GM18951 (cell line): ENCODE data around the gene PTCSC3.

Experiments used
- POLR2A ChIP-seq: IDR thresholded peaks from 4 replicates; pipeline ENCODE4 v1.6.1; 2011; ENCODE audit warnings: mild to moderate bottlenecking; ENCODE audit not compliant: insufficient read length, insufficient read depth; ENCODE audit errors: extremely low read depth
- in situ Hi-C: fragments of 300-500 bp; cut with MboI; formaldehyde crosslinking; loops from one replicate; pipeline ENCODE4 v1.12.0; 2022; ENCODE audit warnings: low sequenced_read_pairs, mixed read lengths, inconsistent platforms; ENCODE audit not compliant: unreplicated experiment

Gene PTCSC3

DNA sequence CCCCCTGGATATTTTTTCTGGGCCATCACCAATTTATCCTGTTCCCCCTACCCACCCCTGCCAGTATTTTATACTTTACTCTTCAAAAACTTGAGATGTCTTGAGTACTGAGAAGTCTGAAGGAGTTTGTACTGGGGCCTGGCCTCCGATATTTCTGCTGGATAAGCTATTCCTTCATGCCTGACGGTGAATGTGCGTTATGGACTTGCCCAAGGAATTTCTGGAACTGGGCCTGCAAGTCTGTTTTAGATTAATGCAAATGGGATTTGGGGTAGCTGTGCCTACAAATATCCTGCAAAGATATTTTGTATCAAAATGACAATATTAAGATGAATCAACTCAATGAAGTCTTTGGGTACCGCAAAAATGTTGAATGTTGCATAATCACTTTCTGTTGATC lies at the start of gene PTCSC3:
PTCSC3 (minus strand) TSS at position 199 of the 400 bp plus-strand sequence.
- in situ Hi-C loops, result no loop called here
- TF ChIP-seq POLR2A, result no peak

DNA sequence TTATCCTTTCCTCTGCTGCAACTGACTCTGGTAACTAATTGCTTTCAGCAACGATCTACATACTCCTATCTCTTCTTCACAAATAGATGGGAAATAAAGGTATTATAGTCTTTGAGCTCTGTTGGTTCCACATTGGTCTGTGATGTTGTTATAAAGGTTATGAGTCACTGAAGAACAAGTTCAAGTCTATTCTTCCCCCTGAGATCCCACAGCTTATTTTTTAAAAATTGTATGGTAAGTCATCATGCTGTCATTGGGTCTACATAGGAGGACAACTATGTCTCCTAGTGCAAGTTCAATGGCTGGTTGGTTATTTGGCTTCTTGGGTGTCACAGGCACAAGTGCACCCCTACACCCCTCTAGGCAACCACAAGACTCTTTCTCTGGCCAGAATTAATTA lies 49.6 kb upstream of the PTCSC3 start:
- TF ChIP-seq POLR2A, result no peak
- in situ Hi-C loops, result no loop called here

DNA sequence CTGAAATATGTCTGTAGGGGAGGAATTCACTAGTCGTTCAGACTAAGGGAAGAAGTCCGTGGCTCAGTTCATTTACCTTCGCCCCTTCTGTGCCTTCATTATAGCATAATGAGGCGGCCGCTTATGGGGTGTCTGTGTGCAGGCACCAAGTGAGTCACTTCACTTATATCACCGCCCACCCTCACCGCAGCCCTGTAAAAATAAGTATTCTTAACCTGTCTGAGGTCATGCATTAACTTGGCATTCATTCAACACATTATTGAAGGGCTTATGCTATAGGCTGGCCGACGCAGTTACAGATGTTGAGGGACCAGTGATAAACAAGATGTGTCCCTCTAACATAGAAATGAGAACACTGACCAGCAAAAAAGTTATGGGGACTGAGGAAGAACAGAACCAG lies 47.7 kb upstream of the PTCSC3 start:
- in situ Hi-C loops, result no loop called here
- no peak for TF ChIP-seq POLR2A

GRCh38 chr14:36223558-36223957 lies 47.0 kb upstream of the PTCSC3 start:
- in situ Hi-C loops, result no loop called here
- TF ChIP-seq POLR2A, result no peak

DNA sequence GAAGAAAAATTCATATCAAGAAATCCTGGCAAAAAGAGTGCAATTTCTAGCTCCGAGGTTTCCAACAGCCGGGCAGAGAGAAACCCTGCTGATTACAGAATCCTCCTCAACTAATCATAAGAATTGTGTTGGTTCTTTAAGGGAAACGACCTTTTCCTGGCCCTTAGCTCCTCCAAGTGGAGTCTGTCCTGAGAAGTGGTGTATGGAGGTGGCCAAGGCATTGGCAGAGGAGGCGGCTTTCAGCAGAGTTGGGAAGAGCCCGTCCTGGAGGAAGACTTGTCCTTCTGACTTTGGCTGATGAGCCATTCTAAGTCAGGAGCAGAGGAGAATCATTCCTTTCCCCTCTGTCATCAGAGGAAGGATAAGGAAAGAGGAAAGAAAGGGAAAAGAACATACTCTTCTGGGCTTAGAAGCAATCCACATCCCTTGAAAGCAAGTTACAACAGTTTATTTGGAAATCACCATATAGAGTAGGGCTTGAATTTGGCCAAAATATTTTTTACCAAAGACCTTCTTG lies 46.5 kb upstream of the PTCSC3 start:
- no peak for TF ChIP-seq POLR2A
- in situ Hi-C loops, result no loop called here

GRCh38 chr14:36222337-36222736 lies 45.8 kb upstream of the PTCSC3 start:
- no peak for TF ChIP-seq POLR2A
- in situ Hi-C loops, result no loop called here

GRCh38 chr14:36221112-36221511 lies 44.6 kb upstream of the PTCSC3 start:
- no peak for TF ChIP-seq POLR2A
- in situ Hi-C loops, result no loop called here

- no peak for TF ChIP-seq POLR2A
- in situ Hi-C loops, result no loop called here
These were observed 41.2 kb upstream of the PTCSC3 start for GRCh38 chr14:36217732-36218131.

DNA sequence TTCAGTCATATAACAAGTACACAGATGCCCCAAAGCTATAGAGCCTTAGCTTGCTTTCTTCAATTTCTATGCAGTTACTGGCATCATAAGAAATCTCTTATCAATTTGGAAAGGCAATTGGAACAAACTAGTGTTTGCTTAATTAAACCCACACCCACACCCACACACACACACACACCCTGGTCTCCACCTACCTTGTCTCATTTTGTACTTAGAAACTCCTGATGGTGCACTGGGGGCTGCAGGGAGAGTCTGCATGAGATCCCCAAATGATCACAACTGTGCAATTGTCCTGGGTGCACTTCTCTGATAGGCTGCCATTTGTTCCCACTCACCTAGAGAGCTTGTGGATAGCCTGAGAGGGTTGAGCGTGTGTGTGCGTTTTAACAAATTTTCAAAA lies 40.5 kb upstream of the PTCSC3 start:
- in situ Hi-C loops, result no loop called here
- no peak for TF ChIP-seq POLR2A

DNA sequence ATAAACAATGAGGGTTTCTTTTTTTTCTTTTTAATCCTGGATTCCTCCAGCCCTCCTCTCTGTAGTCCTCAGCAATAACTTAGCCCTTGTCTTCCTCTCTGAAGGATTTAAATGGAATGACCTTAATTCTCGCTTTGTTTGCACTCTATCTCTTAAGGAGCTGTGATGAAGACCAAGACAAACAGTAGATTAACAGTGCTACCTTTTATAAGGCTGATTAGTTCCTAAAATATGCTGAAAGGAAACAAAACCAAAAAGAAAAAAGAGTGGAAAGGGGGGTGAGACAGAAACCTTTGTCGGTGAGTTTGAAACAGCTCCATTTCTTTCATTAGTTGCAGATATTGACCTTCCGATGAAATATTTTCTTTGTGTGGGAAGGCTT lies 38.7 kb upstream of the PTCSC3 start:
- TF ChIP-seq POLR2A, result no peak
- in situ Hi-C loops, result no loop called here

- in situ Hi-C loops, result no loop called here
- TF ChIP-seq POLR2A, result no peak
These were observed 38.1 kb upstream of the PTCSC3 start for GRCh38 chr14:36214476-36215216.

GRCh38 chr14:36212987-36213386 lies 36.5 kb upstream of the PTCSC3 start:
- in situ Hi-C loops, result no loop called here
- no peak for TF ChIP-seq POLR2A

GRCh38 chr14:36212577-36212976 lies 36.1 kb upstream of the PTCSC3 start:
- no peak for TF ChIP-seq POLR2A
- in situ Hi-C loops, result no loop called here

DNA sequence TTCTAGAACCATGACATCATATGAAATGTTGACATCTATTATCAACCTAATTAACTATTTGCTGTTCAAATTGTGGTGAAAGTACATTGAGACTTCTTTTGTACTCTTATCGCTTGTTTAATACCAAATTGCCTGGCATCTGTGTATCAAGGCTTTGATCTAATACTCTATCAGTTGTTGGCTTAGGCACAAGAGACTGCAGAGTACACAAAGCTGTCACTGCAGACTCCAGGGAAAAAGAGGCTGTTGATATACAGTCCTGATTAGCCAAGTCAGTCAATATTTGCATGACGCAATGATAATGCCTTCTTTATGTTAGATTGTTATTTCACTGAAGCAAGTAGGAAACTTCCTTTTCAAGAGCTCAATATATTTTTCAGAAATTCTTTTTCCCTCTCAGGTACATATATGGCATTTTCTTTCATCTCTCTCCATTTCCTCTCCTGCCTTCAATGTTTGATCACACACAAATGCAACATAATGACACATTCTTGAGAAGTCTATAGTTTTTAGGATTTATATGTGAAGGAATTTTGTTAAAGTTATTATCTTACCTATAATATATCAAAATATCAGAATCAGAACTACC lies 32.3 kb upstream of the PTCSC3 start:
- TF ChIP-seq POLR2A, result no peak
- in situ Hi-C loops, result no loop called here
